ENCODE data around the gene PLXDC1.

The PLXDC1 gene

DNA sequence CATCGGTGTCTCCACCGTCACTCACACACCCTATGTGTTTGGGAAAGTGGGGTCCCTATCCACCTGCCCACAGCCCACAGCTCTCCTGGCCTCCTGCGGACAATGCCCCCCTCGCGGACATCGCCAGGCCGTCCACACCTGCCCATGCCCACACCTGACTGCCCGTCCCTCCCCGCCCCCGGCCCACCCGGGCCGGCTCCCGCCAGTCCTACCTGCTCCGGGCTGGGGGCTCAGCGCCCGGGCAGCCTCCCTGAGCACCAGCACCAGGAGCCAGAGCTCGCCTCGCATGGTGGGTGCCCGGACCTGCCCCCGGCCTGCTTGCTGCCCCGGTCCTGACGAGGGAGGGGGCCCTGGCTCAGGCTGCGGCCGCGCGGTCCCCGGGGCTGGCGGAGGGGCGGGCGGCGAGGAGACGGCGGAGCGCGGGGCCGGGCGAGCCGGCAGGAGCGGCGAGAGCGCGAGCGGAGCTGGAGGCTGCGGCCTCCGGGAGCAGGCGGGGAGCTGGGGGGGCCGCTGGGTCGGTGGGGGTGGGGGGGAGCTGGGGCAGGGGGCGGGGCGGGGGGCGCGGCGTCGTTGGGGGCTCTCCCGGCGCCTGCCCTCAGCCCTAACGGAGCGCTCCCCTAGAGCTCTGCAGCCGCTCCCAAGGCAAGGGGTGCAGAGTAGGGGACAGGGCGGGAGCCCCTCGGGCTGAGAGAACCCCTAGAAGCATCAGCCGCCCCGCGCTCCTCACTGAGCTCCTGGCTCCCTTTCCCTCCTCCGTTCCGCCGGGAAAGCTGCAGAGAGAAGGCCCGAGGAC is at the start of gene PLXDC1:
Gene PLXDC1, minus strand, starts transcription at position 488 of the 793 bp plus-strand sequence. Its CDS starts 200 bp downstream, at position 288.
- Histone ChIP-seq H3K4me1 (ENCODE audit: control insufficient read depth in 2 of 2, insufficient read depth in 2 of 2, low read length in 2 of 2) (peaks cover 10 to 11% of the 10 kb centered on the region in 2 donors), H3K9ac (ENCODE audit: low read depth in 1 of 2, low read length in 2 of 2) (peak within 1 kb of the TSS; percentile 6 to 36), H3K4me3 (ENCODE audit: low read length in 2 of 2) (peak within 1 kb of the TSS; percentile 90 to 96), H3K27ac (ENCODE audit: low read depth in 2 of 2, low read length in 2 of 2) (peak within 1 kb of the TSS in 1 of 2 donors; percentile 38), H3K9me3 (ENCODE audit: control insufficient read depth in 2 of 2, low read length in 2 of 2) (no peaks in the 10 kb centered on the region), H3K27me3 (ENCODE audit: control insufficient read depth in 2 of 2, insufficient read depth in 2 of 2, low read length in 2 of 2) (peaks cover 9 to 21% of the 10 kb centered on the region in 2 donors), H3K36me3 (ENCODE audit: control insufficient read depth in 2 of 2, insufficient read depth in 2 of 2, low read length in 2 of 2) (no peaks in the 10 kb centered on the region)

DNA sequence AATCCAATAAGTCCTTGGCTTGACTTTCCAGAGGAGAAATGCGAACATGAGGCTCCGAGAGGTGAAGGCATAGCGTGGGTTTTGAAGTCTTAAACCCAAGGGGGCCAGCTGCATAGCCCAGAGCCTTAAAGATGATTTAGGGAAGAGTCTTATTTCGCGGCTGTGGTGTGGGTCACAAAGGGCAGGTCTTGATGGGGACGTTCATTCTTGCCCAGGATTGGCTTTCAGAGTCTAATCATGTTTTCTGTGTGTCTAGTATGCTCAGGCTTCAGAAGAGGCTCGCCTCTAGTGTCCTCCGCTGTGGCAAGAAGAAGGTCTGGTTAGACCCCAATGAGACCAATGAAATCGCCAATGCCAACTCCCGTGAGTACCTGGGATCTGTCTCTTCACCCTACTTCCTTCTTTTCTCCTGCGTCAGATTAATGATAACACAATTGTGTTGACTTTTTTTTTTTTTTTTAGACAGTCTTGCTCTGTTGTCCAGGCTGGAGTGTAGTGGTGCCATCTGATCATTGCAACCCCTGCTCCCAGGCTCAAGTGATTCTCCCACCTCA is 49.6 kb upstream of the PLXDC1 start:
- Histone ChIP-seq H3K4me3 (ENCODE audit: low read length in 2 of 2) (peak overlapping the region; percentile 86 to 99), H3K9ac (ENCODE audit: low read depth in 1 of 2, low read length in 2 of 2) (peak overlapping the region; percentile 84 to 99), H3K4me1 (ENCODE audit: control insufficient read depth in 2 of 2, insufficient read depth in 2 of 2, low read length in 2 of 2) (peaks cover 20 to 28% of the 10 kb centered on the region in 2 donors), H3K27me3 (ENCODE audit: control insufficient read depth in 2 of 2, insufficient read depth in 2 of 2, low read length in 2 of 2) (no peaks in the 10 kb centered on the region), H3K9me3 (ENCODE audit: control insufficient read depth in 2 of 2, low read length in 2 of 2) (no peaks in the 10 kb centered on the region), H3K36me3 (ENCODE audit: control insufficient read depth in 2 of 2, insufficient read depth in 2 of 2, low read length in 2 of 2) (peaks cover 33 to 36% of the 10 kb centered on the region in 2 donors), H3K27ac (ENCODE audit: low read depth in 2 of 2, low read length in 2 of 2) (peak overlapping the region in 1 of 2 donors; percentile 94)

DNA sequence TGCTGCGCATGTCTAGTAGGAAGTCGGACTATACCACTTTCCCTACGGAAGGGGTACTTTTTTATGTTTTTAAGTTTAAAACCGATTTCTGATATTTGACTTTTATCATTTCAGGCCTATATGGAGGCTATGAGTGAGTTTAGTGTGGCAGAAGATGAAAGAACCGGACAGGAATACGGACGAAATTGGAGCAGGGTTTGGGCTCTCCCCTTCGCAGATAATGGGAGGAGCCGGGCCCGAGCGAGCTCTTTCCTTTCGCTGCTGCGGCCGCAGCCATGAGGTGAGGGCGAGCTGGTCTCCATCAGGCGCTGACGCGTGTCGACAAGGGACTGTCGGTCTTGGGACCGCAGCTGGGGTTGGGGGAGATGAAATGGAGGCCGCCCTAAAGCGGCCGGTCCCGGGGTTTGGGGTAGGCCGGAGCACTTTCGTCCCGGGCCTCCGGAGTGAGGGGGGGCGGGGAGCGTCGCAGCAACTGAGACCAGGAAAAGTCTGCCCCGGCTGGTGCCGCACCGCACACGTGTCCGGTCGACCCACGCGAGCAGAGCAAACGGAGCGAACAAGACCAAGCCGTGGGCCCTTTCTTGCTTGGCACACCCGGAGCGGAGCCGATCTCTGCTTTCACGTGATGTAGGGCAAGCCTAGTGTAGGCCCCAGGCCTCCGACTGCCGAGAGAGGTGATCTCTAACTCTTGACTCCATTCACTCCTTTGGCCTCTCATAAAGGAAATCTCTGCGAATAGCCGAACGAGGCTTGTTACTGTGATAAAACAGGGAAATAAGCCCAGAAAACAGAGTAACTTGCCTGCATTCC is 48.8 kb upstream of the PLXDC1 start, which contains the start of gene RPL19:
Gene RPL19, plus strand, starts transcription at position 214 of the 810 bp plus-strand sequence. Its CDS starts 62 bp downstream, at position 276.
- Histone ChIP-seq H3K9me3 (ENCODE audit: control insufficient read depth in 2 of 2, low read length in 2 of 2) (no peaks in the 10 kb centered on the region), H3K4me3 (ENCODE audit: low read length in 2 of 2) (peak within 1 kb of the TSS; percentile 86 to 99), H3K9ac (ENCODE audit: low read depth in 1 of 2, low read length in 2 of 2) (peak within 1 kb of the TSS; percentile 84 to 99), H3K36me3 (ENCODE audit: control insufficient read depth in 2 of 2, insufficient read depth in 2 of 2, low read length in 2 of 2) (peaks cover 33 to 36% of the 10 kb centered on the region in 2 donors), H3K4me1 (ENCODE audit: control insufficient read depth in 2 of 2, insufficient read depth in 2 of 2, low read length in 2 of 2) (peaks cover 20 to 29% of the 10 kb centered on the region in 2 donors), H3K27ac (ENCODE audit: low read depth in 2 of 2, low read length in 2 of 2) (peak within 1 kb of the TSS; percentile 94 to 96), H3K27me3 (ENCODE audit: control insufficient read depth in 2 of 2, insufficient read depth in 2 of 2, low read length in 2 of 2) (no peaks in the 10 kb centered on the region)

DNA sequence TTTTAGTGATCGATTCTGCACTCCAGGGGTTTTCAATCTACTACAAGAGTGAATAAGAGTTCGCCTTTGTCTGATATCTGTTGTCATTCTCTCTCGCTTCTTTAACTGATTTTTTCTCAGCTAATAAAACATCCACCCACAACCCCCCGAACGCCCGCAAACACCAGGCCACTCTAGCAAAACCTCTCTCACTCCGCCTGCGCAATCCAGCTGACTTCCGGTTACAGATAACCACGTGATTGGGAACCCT is 48.3 kb upstream of the PLXDC1 start:
- Histone ChIP-seq H3K4me3 (ENCODE audit: low read length in 2 of 2) (peak overlapping the region; percentile 86 to 99), H3K4me1 (ENCODE audit: control insufficient read depth in 2 of 2, insufficient read depth in 2 of 2, low read length in 2 of 2) (peaks cover 20 to 29% of the 10 kb centered on the region in 2 donors), H3K36me3 (ENCODE audit: control insufficient read depth in 2 of 2, insufficient read depth in 2 of 2, low read length in 2 of 2) (peaks cover 30% of the 10 kb centered on the region in 2 donors), H3K9ac (ENCODE audit: low read depth in 1 of 2, low read length in 2 of 2) (peak overlapping the region; percentile 84 to 99), H3K9me3 (ENCODE audit: control insufficient read depth in 2 of 2, low read length in 2 of 2) (no peaks in the 10 kb centered on the region), H3K27me3 (ENCODE audit: control insufficient read depth in 2 of 2, insufficient read depth in 2 of 2, low read length in 2 of 2) (no peaks in the 10 kb centered on the region), H3K27ac (ENCODE audit: low read depth in 2 of 2, low read length in 2 of 2) (peak overlapping the region; percentile 94 to 96)

DNA sequence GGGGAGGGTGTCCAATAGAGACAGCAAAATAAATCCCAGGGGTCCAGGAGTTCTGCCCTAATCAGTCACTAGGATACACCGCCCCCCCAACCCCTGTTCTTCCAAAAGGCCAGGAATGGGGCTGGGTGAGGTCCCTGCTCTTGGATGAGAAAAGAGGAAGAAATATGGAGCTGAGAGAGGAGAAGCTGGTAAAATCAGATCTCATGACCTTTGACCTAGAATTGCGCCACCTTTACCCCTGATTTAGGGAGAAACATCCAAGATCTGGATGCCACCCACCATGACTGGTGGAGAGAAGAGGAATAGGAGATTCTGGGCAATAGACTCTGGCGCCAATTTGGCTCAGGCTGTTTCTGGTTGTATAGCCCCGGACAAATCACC is 46.7 kb upstream of the PLXDC1 start:
- H3K9ac ChIP-seq (ENCODE audit: low read depth in 1 of 2, low read length in 2 of 2), result no peak overlapping the region
- peaks cover 20 to 29% of the 10 kb centered on the region in 2 donors for H3K4me1 ChIP-seq (ENCODE audit: control insufficient read depth in 2 of 2, insufficient read depth in 2 of 2, low read length in 2 of 2)
- H3K4me3 ChIP-seq (ENCODE audit: low read length in 2 of 2), result peak overlapping the region in 1 of 2 donors; percentile 26

DNA sequence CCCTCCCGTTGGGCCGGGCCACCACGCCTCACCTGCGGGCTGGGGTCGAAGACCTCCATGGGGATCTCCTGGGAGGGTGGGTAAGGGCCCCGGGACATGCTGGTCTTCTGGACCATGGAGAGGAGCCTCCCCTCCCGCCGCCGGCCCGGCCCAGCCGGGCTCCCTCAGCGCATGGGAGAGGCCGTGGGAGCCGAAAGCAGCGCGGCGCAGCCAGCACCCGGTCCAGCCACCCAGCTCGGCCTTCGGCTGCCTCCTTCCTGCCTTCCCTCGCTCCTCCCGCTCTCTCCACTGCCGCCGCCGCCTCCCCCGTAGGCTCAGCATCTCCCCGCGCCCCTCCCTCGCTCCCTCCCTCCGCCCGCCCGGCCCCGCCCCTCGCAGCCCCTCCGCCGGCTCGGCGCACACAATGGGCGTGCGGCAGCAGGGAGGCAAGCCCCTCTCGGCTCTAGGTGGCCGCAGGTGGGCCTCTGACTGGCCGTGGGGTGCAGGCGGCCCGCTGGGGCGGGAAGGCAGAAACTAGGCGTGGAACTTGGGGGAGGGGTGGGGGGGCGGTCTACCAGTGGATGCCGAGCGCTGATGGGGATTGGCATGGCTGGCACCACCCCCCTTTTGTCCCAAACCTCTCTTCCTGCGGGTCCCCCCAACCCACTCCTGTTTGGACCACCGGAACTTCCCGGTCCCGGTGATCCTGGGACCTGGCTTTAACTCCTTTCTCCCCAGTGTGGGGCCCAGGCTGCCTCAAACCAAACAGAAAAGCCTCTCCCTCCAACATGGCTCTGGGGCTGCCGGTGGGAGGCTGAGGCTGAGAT is 46.1 kb upstream of the PLXDC1 start, which contains the start of gene CACNB1:
Gene CACNB1, minus strand, starts transcription at position 290 of the 806 bp plus-strand sequence. Its CDS starts 174 bp downstream, at position 116.
- Histone ChIP-seq H3K9ac (ENCODE audit: low read depth in 1 of 2, low read length in 2 of 2) (peak within 1 kb of the TSS in 1 of 2 donors; percentile 63), H3K27ac (ENCODE audit: low read depth in 2 of 2, low read length in 2 of 2) (peak within 1 kb of the TSS in 1 of 2 donors; percentile 48), H3K4me1 (ENCODE audit: control insufficient read depth in 2 of 2, insufficient read depth in 2 of 2, low read length in 2 of 2) (peaks cover 20 to 29% of the 10 kb centered on the region in 2 donors)

More for the DNA sequence above, 46.7 kb upstream of the PLXDC1 start:
- Histone ChIP-seq H3K36me3 (ENCODE audit: control insufficient read depth in 2 of 2, insufficient read depth in 2 of 2, low read length in 2 of 2) (peaks cover 15% of the 10 kb centered on the region in 2 donors), H3K9me3 (ENCODE audit: control insufficient read depth in 2 of 2, low read length in 2 of 2) (no peaks in the 10 kb centered on the region), H3K27me3 (ENCODE audit: control insufficient read depth in 2 of 2, insufficient read depth in 2 of 2, low read length in 2 of 2) (no peaks in the 10 kb centered on the region), H3K27ac (ENCODE audit: low read depth in 2 of 2, low read length in 2 of 2) (peak overlapping the region in 1 of 2 donors; percentile 38)

DNA sequence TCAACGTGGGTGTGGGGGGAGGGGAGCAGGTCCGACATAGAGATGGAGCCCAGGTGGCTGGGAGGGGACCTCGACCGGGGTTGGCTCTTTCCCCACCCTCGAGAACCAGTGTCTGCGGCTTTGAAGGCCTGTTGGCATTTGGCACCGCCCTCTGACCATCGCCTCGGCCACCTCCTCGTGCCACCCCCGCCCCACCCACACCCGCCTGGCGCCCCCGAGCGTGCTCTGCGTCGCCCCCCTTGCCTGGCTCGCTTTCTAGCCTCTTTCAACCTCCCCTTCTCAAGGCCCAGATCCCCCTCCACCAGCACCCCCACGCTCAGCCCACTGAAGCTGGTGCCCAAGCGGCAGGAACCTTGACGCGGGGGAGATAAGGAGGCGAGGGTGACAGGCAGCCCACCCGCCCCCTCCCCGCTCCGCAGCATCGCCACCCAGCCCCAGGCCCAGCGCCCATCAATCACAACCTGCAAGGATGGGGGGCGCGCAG is 45.4 kb upstream of the PLXDC1 start:
- Histone ChIP-seq H3K27ac (ENCODE audit: low read depth in 2 of 2, low read length in 2 of 2) (no peak overlapping the region), H3K9ac (ENCODE audit: low read depth in 1 of 2, low read length in 2 of 2) (peak overlapping the region in 1 of 2 donors; percentile 63), H3K9me3 (ENCODE audit: control insufficient read depth in 2 of 2, low read length in 2 of 2) (no peaks in the 10 kb centered on the region), H3K4me1 (ENCODE audit: control insufficient read depth in 2 of 2, insufficient read depth in 2 of 2, low read length in 2 of 2) (peaks cover 20 to 28% of the 10 kb centered on the region in 2 donors), H3K27me3 (ENCODE audit: control insufficient read depth in 2 of 2, insufficient read depth in 2 of 2, low read length in 2 of 2) (no peaks in the 10 kb centered on the region), H3K4me3 (ENCODE audit: low read length in 2 of 2) (peak overlapping the region; percentile 72 to 73), H3K36me3 (ENCODE audit: control insufficient read depth in 2 of 2, insufficient read depth in 2 of 2, low read length in 2 of 2) (peaks cover 5 to 10% of the 10 kb centered on the region in 2 donors)

More for the DNA sequence above, 46.1 kb upstream of the PLXDC1 start, which contains the start of gene CACNB1:
- no peaks in the 10 kb centered on the region for H3K9me3 ChIP-seq (ENCODE audit: control insufficient read depth in 2 of 2, low read length in 2 of 2)
- H3K27me3 ChIP-seq (ENCODE audit: control insufficient read depth in 2 of 2, insufficient read depth in 2 of 2, low read length in 2 of 2), result no peaks in the 10 kb centered on the region
- H3K36me3 ChIP-seq (ENCODE audit: control insufficient read depth in 2 of 2, insufficient read depth in 2 of 2, low read length in 2 of 2), result peaks cover 11 to 12% of the 10 kb centered on the region in 2 donors
- H3K4me3 ChIP-seq (ENCODE audit: low read length in 2 of 2), result peak within 1 kb of the TSS; percentile 72 to 73

DNA sequence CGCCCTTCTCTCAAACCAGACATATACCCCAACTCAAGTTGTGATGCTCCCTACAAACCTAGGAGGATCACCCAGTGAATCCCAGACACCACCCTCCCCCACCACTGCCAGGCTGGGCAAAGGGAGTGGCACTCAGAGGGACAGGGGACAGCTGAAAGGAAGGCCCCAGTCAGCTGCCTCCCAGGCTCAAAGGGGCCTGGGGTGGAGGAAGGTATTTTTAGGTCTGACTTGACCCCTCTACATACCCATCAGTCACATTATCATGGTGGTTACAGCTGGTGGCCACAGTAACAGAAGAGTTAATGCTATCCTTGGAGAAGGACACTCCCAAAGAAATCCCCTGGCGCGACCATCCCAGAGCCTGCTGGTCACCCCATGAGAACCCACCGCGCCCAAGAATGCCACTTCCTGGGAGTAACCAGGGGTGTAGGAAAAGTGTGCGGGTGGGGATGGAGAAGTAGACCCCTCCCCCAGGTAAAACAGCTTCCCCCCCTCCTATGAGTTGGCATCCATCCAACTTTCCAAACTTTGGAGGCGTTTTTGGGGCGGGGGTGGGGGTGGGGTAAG is 44.9 kb upstream of the PLXDC1 start:
- no peak overlapping the region for H3K27ac ChIP-seq (ENCODE audit: low read depth in 2 of 2, low read length in 2 of 2)
- H3K9me3 ChIP-seq (ENCODE audit: control insufficient read depth in 2 of 2, low read length in 2 of 2), result no peaks in the 10 kb centered on the region
- H3K4me1 ChIP-seq (ENCODE audit: control insufficient read depth in 2 of 2, insufficient read depth in 2 of 2, low read length in 2 of 2), result peaks cover 15 to 23% of the 10 kb centered on the region in 2 donors
- H3K36me3 ChIP-seq (ENCODE audit: control insufficient read depth in 2 of 2, insufficient read depth in 2 of 2, low read length in 2 of 2), result peaks cover 0 to 7% of the 10 kb centered on the region in 2 donors
- H3K27me3 ChIP-seq (ENCODE audit: control insufficient read depth in 2 of 2, insufficient read depth in 2 of 2, low read length in 2 of 2), result no peaks in the 10 kb centered on the region
- peak overlapping the region in 1 of 2 donors; percentile 1 for H3K9ac ChIP-seq (ENCODE audit: low read depth in 1 of 2, low read length in 2 of 2)
- no peak overlapping the region for H3K4me3 ChIP-seq (ENCODE audit: low read length in 2 of 2)

Measured in mucosa of rectum (tissue), 2 donors.